Liver (tissue), 3 donors: ENCODE data around the gene OR13A1.
"Not testable (repeated sequence)": the region's sequence is repeated elsewhere in the genome, so short reads cannot be mapped to it uniquely, and the experiment has no call there.

ENCODE experiments used
- ATF3 ChIP-seq: IDR thresholded peaks from 2 replicates; pipeline ENCODE4 v1.6.1; 2016; ENCODE audit warnings: antibody characterized with exemption
- CTCF ChIP-seq: fragments of 150-350 bp; IDR thresholded peaks from 2 replicates; pipeline ENCODE4 v1.5.1; 2017; ENCODE audit warnings: improper control_type of control experiment, low read depth, low read length; ENCODE audit not compliant: missing input control
- HNF4A ChIP-seq, 2 donors: conservative IDR thresholded peaks; 2 replicates each; pipeline ENCODE4 v1.6.1; 2016; ENCODE audit warnings: antibody characterized with exemption in 2 of 2, mild to moderate bottlenecking in 2 of 2
- JUND ChIP-seq, 2 donors: IDR thresholded peaks; 2 replicates each; pipeline ENCODE4 v1.6.1; 2016; ENCODE audit warnings: antibody characterized with exemption in 2 of 2
- MAX ChIP-seq: IDR thresholded peaks from 2 replicates; pipeline ENCODE4 v1.6.1; 2016; ENCODE audit warnings: antibody characterized with exemption
- RAD21 ChIP-seq, 2 donors: IDR thresholded peaks; 2 replicates each; pipeline ENCODE4 v1.6.1; 2016; ENCODE audit warnings: antibody characterized with exemption in 2 of 2, mild to moderate bottlenecking in 2 of 2
- REST ChIP-seq: IDR thresholded peaks from 2 replicates; pipeline ENCODE4 v1.6.1; 2016; ENCODE audit warnings: antibody characterized with exemption, mild to moderate bottlenecking
- SP1 ChIP-seq: IDR thresholded peaks from 2 replicates; pipeline ENCODE4 v1.6.1; 2018; ENCODE audit warnings: antibody characterized with exemption, mild to moderate bottlenecking
- TAF1 ChIP-seq: conservative IDR thresholded peaks from 2 replicates; pipeline ENCODE4 v1.6.1; 2016; ENCODE audit warnings: antibody characterized with exemption, mild to moderate bottlenecking
- donor health status: healthy.
- donor health status: healthy.

- not testable (repeated sequence) for TF ChIP-seq CTCF; JUND (IDR thresholded peaks at IDR 0.05); MAX; REST; TAF1; ATF3; HNF4A (conservative IDR thresholded peaks at IDR 0.05); SP1; RAD21 (IDR thresholded peaks at IDR 0.05)
Observed at GRCh38 chr10:45326864-45327263, 11.5 kb upstream of the OR13A1 start.
